DLD1 (cell line): ENCODE data around the gene G3BP2.

Source experiments
- in situ Hi-C: cut with HindIII; loops from 2 replicates; pipeline ENCODE4 v1.10.0; 2017; ENCODE audit warnings: low sequenced_read_pairs

Gene G3BP2

DNA sequence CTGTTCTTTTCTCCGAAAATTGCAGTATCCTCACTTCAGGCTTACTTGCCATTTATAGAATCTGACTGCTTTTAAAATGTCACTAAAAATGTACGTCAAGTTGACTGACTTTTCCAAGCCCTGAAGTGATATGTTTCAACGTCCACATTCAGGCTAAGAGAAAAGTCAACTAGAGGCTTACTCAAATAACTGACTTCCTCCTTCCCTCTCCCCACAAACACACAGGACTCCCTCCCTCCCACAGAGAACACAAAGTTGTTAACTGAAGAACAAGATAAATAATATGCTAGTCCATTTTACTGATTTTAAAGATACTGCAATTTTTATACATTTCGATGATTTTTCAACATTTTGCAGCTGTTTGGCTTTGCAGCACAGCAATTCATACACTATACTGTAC, 29.1 kb downstream of the G3BP2 start:
- in situ Hi-C loops: no loop called here

- in situ Hi-C loops: no loop called here
These were observed 29.6 kb downstream of the G3BP2 start for GRCh38 chr4:75643651-75644050.

- in situ Hi-C loops: no loop called here
These were observed 34.0 kb downstream of the G3BP2 start for GRCh38 chr4:75639124-75639695.

DNA sequence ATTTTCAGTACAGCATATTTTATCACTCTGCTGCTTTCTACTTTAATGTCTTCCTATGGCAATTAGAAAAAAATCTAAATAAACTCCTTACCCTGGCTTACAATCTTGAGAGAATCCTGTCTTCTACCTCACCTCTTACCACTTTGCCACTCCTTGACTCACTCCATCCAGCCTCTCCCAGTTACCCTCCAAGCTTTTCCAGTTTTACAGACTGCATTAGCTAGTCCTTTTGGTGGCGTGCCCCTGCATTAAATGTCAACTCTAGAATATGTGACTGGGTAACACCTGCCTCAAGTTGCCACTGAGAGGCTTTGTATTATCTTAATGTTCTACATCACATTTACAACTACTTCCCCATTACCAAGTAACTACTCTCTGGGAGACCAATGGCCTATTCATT, 35.4 kb downstream of the G3BP2 start:
- in situ Hi-C loops: no loop called here

- in situ Hi-C loops: no loop called here
These were observed 36.0 kb downstream of the G3BP2 start for GRCh38 chr4:75637176-75637575.

GRCh38 chr4:75634951-75635350, 38.3 kb downstream of the G3BP2 start:
- in situ Hi-C loops: loop anchor here (5.0 kb wide), 1 partner anchor 37 kb away; the partner anchor contains the start of gene G3BP2

- in situ Hi-C loops: loop anchor here (5.0 kb wide), 1 partner anchor 38 kb away; the partner anchor contains the start of gene G3BP2
These were observed 38.9 kb downstream of the G3BP2 start for GRCh38 chr4:75634281-75634680.

GRCh38 chr4:75633846-75634245, 39.4 kb downstream of the G3BP2 start:
- in situ Hi-C loops: loop anchor here (5.0 kb wide), 1 partner anchor 38 kb away; the partner anchor contains the start of gene G3BP2

DNA sequence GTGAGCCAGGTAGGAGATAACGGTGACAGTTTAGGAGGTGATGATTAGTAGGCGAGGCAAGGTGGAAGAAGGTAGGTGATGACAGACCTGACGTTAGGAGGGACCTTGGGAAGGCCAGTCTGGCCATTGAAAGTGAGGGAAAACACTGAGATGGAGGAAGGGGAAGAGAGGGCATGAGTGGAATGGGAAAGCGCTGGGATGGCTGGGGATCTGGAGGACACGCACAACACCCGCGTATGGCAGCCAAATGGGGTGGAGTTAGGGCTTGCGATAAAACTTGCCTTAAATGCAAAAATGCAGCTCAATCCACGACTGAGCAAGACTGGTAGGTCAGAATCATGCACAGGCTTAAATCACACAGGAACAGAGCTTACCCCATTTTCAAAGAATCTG, 42.3 kb downstream of the G3BP2 start:
- in situ Hi-C loops: loop anchor here (5.0 kb wide), 1 partner anchor 41 kb away; the partner anchor contains the start of gene G3BP2

DNA sequence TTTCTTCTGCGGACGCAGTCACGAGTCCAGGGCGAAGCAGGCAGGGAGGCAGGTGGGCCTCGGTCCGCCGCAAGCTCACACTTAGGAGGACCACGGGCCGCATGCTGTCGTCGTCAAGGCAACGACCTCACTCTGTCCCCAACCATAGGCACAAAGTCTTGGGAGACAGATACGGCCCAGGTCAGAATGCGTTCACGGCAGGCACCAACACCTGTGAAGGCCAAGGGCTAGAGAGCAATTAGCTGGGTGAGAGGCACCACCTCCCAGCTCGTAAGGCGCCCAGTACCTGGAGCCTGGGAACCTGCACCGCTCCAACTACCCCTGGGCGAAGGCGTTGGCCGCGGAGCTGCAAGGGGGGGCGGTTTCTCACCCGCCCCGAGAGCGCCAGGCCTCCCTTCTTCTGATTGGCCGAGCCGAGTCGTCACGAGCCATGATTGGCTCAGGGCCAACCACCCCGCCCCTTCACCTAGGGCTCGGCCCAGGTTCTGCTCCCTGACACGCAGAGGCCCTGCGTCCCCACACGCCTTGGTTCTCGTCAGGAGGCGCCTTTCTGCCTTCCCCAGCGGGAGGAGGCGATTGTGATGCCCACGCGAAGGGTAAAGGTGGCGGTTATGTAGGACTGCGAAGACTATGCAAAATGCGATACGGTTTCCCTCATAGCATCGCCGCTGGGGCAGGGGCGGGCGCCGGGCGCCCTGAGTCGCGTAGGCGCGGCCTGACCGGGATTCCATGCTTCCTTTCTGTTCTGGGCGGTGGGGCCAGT, 42.9 kb downstream of the G3BP2 start, which contains the start of gene CDKL2:
CDKL2 (minus strand) TSS at position 355 of the 763 bp plus-strand sequence. CDS start 4,540 bp downstream, outside the sequence.
- in situ Hi-C loops: loop anchor here (5.0 kb wide), 1 partner anchor 42 kb away; the partner anchor contains the start of gene G3BP2

DNA sequence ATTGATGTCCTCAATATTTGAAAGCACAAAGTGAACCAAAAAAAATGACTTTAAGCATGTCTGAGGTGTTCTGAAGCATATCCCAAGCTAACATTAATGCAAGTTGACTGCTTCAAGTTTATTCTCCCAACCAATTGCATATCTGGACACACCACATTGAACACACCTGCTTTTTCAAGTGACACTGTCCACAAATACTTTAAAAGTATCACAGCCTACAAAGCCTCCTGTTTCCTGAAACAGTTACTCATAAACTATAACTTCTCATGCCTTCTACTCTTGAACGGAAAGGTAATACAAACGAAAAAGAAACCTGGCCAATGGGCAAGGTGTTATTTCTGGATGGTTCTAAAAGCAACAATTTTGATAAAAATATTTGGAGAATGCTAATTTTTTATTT, 44.0 kb downstream of the G3BP2 start:
- in situ Hi-C loops: no loop called here

DNA sequence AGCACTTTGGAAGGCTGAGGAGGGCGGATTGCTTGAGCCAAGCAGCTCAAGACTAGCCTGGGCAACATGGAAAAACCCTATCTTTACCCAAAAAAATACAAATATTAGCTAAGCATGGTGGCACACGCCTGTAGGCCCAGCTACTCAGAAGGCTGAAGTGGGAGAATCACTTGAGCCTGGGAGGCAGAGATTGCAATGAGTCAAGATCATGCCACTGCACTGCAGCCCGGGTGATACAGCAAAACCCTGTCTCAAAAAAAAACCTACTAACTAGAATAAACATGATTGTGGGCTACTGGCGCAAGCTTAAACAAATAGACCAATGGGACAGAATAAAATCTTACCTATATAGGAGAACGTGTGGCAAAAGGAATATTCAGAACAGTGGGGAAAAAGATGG, 50.2 kb downstream of the G3BP2 start:
- in situ Hi-C loops: no loop called here

- in situ Hi-C loops: no loop called here
These were observed 51.5 kb downstream of the G3BP2 start for GRCh38 chr4:75621715-75622114.

GRCh38 chr4:75612306-75612705, 60.9 kb downstream of the G3BP2 start:
- in situ Hi-C loops: no loop called here

DNA sequence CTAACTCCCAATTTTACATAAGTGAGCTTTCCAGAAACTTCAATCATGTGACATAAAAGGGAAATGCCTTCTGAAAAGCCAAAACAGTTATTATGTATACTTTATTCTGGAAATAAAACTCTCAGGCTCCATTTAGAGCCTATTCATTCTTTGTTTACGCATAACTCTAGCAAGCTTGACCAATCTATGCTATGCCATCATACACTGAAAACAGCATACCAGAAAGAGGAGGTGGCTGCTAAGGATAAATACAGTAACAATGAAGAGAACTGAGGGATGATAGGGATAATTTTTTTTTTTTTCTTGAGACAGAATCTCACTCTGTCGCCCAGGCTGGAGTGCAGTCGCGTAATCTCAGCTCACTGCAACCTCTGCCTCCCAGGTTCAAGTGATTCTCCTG, 67.3 kb downstream of the G3BP2 start:
- in situ Hi-C loops: no loop called here

DNA sequence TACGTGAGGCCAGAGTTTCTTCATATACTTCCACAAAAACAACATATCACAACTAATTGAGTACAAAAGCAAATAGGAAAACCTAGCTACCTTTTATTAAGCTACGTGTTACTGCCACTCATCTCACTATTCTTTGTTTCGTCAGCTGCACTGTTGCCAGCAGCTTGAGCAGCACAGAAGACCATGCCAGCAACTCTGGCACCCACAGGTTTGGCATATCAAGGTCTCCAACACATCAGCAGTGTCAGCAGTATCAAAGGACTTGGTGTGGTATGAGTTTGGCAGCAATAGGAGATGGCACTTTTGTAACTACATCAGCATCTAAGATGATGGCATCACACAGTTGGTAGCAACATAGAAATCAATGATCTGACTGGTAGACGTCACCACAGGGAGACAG, 73.6 kb downstream of the G3BP2 start:
- in situ Hi-C loops: no loop called here

DNA sequence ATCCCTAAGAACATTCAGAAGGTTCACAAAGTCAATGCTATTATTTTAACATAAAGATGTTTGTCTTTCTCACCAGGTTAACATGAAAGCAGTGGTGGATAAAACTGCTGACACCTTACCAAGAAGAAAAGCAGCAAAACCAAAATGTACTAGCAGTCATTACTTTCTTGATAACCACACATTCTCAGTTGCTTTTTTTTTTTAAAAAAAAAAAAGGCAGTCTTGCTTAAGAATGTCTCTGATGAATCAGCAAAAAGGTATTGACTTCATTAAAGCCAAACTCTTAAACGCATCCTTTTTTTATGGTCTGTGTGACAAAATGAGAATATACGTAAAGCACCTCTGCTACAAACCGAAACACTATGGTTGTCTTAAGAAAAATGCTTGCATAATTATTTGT, 74.8 kb downstream of the G3BP2 start:
- in situ Hi-C loops: no loop called here

DNA sequence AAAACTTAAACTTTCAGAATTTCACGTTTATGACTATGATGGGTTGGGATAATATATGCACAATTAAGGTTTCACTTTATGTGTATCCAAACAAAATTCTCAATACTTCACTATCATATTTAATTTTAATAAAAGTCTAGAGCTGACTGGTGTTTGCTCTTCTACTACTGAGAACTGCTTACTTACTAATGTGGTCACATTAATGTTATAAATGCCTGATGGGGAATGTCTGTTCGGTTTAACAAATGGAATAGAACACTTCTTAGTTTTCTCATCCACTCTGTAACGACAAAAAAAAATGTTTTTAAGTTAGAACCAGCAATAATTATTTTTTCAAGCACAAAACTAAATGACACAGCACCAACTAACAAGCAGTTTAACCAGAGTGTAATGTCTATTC, 77.2 kb downstream of the G3BP2 start:
- in situ Hi-C loops: no loop called here

- in situ Hi-C loops: no loop called here
These were observed 79.8 kb downstream of the G3BP2 start for GRCh38 chr4:75593393-75593792.
